ENCODE measurements around the gene AFDN.

AFDN gene

GRCh38 chr6:167826896-167827582 is at the start of gene AFDN:
AFDN (plus strand) TSS chr6:167826911; CDS start chr6:167827133, 222 bp downstream.
- FAIRE-seq (no peak), DNase-seq (ENCODE audit: insufficient read length, low spot score) (peak; percentile 77)

DNA sequence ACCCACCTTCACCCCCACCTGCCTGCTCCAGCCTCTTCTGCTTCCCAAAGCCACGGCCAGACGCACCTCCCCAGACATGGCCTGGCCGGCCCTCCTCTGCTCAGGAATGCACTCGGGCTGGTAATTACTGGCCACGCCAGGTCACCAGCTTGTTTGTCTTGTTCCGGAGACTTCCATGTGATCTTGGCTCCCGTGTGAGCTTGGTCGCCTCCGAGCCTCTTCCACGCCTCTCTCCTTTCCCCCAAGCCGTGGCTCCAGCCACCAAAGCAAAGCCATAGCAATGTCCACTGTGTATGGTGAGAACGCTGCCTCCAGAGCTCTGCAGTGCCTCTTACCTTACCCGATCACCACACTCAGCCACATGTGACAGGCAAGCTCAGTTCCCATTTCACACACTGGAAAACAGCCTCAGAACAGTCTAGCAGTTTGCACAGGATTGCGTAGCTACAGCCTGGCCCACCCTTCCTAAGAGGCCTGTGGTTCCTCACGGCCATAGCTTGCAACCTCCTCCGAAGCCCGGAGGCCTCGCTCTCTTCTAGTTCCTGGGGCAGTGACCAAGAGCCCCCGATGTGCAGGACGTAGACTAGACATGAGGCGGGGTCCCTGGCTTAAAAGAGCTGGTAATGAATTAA is 48.1 kb upstream of the AFDN start:
- DNase-seq (ENCODE audit: insufficient read length, low spot score) (no peak), FAIRE-seq (no peak)

- DNase-seq (ENCODE audit: insufficient read length, low spot score) (no peak), FAIRE-seq (no peak)
These were observed 47.4 kb upstream of the AFDN start for GRCh38 chr6:167779129-167779992.

DNA sequence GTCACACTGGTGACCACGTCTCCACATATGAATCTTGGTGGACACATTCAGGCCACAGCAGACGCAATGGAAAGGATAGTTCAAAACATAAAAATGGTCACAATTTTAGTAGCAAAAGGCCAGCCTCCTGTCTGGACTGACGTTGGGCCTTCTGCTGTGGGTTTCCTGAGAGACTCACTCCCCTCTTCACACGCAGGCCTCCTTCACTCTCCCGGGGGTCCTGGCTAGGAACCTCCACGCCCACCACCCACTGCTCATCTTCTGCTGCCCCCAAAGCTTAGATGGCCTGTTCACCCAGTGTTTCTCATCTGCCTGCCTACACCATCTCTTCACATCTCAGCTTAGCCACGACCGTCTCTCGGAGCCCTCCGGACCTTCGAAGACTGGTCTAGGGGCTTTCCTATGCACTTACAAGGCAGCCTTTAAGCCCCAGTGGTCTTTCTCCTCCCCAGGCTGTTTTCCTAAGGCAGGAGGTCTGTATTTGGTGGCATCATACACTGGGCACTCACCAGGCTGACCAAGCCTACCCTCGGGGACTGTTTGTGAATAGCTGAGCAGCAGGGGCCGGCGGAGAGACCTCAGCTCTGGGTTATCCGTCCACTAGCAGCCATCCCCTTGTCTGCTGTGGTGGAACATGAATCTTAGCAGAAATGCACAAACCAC is 46.6 kb upstream of the AFDN start:
- no peak for DNase-seq (ENCODE audit: insufficient read length, low spot score)
- no peak for FAIRE-seq

DNA sequence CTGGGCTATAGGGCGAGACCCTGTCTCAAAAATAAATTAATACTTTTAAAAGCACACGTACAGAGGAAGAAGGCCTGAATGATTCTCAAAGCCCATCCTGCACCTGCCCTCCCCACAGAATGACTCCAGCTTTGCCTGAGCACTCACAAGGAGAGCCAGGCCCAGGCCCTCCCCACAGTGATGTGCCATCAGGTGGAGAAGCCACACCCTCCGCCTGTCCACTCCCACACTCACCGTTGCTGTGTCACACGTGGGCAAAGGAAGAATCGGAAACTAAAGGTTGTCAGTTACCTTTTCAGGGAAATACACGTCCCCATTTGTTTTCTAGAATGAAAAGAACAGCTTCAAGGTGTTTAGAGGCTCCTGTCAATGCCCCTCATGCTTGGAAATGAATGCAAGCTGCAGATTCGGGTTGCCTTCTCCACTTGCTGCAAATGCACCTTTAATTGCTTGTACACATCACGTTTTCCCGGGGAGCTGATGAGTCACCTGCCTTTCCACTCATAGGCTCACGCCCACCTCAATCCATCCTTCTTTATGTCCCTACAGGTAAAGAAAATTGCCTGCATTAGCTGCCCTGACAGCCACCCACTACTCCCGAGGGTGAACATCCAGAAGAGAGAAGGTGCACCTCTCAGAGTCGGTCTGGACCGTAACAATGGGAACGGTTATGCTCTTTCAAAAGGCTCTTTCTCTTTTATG is 45.5 kb upstream of the AFDN start:
- no peak for DNase-seq (ENCODE audit: insufficient read length, low spot score)
- no peak for FAIRE-seq

DNA sequence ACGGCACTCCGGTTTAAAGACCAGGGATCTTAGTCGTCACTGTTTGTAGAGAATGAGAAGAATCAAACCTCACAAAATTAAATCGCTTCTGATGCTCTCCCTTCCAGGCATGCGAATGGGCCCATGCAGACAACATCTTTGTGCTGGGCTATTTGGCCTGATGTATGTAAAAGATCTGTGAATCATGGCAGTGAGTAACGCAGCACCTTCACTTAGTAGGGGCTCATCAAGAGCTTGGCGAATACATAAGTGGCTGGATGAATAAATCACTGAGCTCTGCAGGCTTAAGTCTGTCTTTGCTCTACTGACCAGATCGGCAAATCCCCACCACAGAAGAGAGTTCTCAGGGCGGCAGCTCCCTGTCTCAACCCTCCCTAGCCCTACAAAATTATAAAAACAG is 44.8 kb upstream of the AFDN start:
- DNase-seq (ENCODE audit: insufficient read length, low spot score) (no peak), FAIRE-seq (no peak)

DNA sequence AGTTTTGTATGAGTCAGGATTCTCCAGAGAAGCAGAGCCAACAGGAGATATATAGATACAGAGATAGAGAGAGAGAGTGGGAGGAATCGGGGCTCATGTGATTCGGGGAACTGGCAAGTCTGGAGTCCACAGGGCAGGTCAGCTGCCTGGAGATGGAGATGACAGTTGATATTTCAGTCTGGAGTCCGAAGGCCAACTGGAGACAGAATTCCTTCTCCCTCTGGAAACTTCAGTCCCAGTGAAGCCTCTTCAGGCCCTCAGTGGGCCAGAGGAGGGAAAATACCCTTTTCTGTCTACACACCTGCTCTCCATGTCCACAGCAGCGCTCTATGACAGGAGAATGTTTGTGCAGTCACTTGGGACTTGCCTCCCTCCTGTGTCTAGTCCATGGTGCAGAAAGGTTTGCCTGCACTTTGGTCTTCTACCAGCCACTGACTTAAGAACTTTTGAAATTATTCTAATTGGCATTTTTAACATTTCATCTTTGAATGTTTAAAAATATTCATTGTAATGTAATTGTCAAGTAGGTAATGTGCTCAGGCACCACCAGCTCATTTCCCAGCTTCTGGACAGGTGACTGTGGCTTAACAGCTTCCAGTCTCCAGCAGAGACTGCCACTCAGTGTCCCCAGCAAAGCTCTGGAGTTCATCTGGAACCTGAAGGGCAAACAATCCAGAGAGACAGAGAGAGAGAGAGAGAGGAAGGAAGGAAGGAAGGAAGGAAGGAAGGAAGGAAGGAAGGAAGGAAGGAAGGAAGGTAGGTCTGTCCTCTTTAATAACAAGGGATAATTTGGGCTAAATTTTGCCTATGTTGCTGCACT is 43.8 kb upstream of the AFDN start:
- FAIRE-seq (no peak), DNase-seq (ENCODE audit: insufficient read length, low spot score) (no peak)

DNA sequence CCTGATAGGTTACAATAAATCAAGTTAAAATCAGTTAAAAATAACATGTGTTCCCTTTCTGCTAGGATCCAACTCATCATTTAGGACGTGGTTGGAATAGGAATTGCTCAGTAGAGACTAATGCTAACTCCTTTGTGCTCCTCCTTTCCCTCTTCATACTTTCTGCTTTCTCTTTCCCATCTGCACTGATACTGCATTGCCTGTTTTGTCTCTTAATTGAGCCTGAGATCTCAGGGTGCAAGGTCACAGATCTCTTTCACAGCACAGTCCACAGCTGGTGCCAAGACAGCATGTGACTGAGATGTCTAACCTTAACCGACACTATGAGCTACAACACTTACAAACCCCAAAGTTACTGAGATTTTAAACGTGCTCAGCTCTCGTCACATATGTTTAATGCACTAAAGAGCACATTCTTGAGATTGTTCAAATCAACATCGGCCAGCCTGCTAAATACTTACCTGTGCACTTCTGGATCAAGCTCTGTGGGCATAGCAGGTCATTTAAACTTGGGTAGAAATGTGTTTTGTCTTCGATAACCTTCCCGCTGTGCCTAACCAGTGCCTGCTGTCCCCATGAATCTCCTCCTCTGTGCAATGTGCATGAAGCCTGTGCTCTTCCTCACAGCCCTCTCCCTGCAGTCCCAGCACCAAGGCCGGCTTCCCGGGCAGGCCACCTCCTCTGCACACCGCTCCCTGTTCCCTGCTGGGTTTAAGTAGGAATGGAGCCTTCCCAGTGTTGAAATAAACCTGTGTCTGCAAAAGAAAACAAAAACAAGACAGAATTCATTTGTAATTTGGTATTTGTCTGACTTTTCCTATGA is 39.6 kb upstream of the AFDN start:
- DNase-seq (ENCODE audit: insufficient read length, low spot score) (no peak), FAIRE-seq (no peak)

GRCh38 chr6:167787896-167788562 is 38.7 kb upstream of the AFDN start:
- no peak for FAIRE-seq
- DNase-seq (ENCODE audit: insufficient read length, low spot score), result no peak

DNA sequence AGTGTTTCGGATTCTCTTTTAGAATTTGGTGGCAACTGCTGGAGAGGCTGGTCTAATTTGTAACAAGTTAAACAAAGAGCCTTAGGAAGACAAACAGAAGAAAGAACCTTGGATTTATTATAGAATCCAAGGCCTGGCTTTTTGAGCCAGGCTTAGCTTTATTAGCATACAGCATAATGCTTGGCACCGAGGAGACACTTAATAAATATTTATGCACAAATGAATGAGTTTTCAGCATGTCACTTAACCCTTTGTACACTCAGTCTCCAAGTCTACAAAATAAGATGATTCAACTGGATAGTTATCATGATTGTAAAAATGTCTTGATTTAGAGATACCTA is 38.2 kb upstream of the AFDN start:
- FAIRE-seq (no peak), DNase-seq (ENCODE audit: insufficient read length, low spot score) (no peak)

- no peak for DNase-seq (ENCODE audit: insufficient read length, low spot score)
- FAIRE-seq, result no peak
These were observed 37.4 kb upstream of the AFDN start for GRCh38 chr6:167789358-167789757.

- DNase-seq (ENCODE audit: insufficient read length, low spot score) (no peak), FAIRE-seq (no peak)
These were observed 35.5 kb upstream of the AFDN start for GRCh38 chr6:167791091-167791779.

DNA sequence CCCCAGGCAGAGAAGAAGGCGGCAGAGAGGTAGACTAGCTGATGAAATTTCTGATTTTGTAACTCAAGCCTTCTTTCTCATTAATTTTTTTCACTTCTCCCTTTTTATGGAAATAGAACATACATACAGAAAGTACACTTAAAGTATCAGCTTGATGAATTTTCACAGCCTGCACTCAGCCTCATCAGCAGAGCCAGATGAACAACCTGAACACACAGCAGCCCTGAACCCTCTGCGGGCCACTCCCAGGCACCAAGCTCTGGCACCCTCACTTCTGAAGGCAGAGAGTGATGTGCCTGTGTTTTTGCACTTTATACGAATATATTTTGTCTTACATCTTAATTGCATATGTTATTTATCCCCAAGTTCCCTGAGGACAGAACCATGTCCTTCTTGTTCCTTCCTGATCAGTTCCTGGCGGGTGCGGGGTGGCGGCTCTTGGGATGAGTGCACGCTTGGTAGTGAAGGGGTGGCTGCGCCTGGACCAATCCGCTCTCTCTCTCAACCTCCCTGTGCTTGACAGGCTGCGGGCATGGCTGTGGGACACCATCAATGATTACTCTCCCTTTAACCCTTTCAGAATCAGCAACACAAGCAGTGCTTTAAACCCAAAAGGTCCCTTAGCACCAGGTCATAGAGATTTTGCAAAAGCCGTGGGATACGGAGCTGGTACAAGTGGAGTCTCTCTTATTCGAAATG is 34.8 kb upstream of the AFDN start:
- no peak for DNase-seq (ENCODE audit: insufficient read length, low spot score)
- FAIRE-seq, result no peak

DNA sequence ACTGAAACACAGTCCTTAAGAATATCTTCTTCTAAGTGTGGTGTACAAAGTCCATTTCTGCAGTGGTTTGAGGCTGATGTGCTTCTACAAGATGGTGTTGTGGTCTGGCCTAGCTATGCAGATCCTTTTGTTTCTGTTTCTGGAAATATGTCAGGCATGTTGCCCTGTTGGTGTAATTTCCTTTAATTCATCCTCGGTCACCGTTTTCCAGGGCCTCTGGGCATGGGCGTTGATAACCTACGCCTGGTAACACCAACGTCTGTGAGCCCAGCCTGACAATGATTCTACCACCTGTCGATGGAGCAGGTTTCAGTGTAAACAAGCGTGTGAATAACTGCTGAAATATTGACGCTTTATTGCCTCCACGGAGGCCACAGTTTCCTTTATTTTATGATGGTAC is 33.3 kb upstream of the AFDN start:
- FAIRE-seq, result no peak

GRCh38 chr6:167794161-167795157 is 32.3 kb upstream of the AFDN start:
- DNase-seq (ENCODE audit: insufficient read length, low spot score) (no peak), FAIRE-seq (no peak)

More for the DNA sequence above, 33.3 kb upstream of the AFDN start:
- no peak for DNase-seq (ENCODE audit: insufficient read length, low spot score)

DNA sequence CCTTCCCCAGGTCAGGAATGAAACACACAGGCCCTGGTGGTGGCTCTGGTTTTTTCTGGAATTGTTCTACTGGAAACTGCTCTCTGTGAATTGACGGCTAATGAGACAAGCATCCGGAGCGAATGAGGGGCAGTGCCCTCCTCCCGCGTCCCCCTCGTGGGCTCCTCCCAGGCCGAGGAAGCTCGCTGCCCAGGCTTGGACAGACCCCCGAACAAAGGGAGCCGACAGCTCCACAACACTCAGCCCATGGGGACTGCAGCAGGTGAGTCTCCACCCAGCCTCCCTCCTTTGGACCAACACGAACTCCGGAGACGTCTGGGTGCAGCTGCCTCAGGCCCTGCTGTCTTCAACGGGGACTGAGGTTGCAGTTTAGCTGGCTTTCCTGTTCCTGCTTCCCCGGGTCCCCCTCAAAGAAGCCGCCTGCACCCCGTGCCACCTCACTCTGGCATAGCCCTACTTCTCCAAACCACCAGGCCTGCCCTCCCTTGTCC is 31.3 kb upstream of the AFDN start:
- DNase-seq (ENCODE audit: insufficient read length, low spot score) (no peak), FAIRE-seq (no peak)

All from GM19239 (cell line).